Measurements from ENCODE around the gene FYB1. TPM values are rescaled to one million over a fixed set of nuclear protein-coding genes. Genes with fewer than 3 reads are reported as not detected.

The FYB1 gene
- 10.9 TPM for total RNA-seq
- 2.9 TPM for polyA plus RNA-seq

GRCh38 chr5:39219437-39219836, at the start of gene FYB1:
TSS of gene FYB1 (minus strand) at chr5:39219563. CDS start at chr5:39202960, 16,603 bp downstream.
- WGBS, result 80% methylated on average over 4 of the region's 4 CpGs
- DNase-seq (ENCODE audit: extremely low spot score), result no peak
- no peaks in the 10 kb centered on the region for H3K36me3 ChIP-seq (ENCODE audit: insufficient read depth)
- H3K27ac ChIP-seq (ENCODE audit: low read depth), result peak within 1 kb of the TSS; percentile 47
- H3K4me1 ChIP-seq (ENCODE audit: insufficient read depth), result no peaks in the 10 kb centered on the region
- H3K4me3 ChIP-seq (ENCODE audit: low read depth, low read length), result no peak within 1 kb of the TSS

DNA sequence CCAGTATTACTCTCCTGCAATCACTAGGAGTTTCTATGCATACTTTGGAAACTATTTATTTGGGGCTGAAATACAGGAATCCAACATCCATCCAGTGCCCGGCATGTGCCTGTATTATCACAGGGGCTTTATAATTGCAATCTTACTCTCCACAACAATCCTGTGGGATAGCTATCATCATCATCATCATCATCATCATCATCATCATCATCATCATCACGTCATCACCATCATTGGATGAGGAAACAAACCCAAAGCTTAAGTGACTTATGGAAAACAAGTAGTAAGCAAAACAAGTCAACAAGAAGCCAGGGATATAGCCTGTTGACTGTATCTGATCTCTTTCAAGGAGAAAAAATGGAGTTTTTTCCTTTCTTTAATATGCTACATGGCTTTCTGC, 47.8 kb upstream of the FYB1 start:
- DNase-seq (ENCODE audit: extremely low spot score), result no peak
- Histone ChIP-seq H3K4me1 (ENCODE audit: insufficient read depth) (no peaks in the 10 kb centered on the region), H3K36me3 (ENCODE audit: insufficient read depth) (no peaks in the 10 kb centered on the region), H3K4me3 (ENCODE audit: low read depth, low read length) (no peak overlapping the region), H3K27ac (ENCODE audit: low read depth) (no peak overlapping the region)
- 86% methylated on average over 2 of the region's 2 CpGs for WGBS

DNA sequence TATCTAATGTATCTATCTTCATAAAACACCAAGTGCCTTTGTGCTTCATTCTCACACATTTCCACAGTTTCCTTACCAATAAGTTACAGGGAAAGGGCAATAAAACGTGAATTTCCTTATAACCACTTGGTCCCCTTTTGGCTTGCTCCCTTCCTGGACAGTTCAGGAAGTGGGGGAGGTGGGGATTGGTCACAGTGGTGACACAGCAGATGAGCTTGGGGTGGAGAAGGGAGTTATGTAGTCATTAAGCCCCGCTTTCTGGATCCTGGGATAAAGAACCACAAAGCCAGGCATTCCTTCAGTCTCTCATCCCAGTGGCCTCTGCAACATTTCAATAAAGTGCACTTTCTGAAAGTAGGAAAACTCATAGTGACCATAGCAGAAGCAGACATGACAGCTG, 47.1 kb upstream of the FYB1 start:
- Histone ChIP-seq H3K4me1 (ENCODE audit: insufficient read depth) (no peaks in the 10 kb centered on the region), H3K36me3 (ENCODE audit: insufficient read depth) (no peaks in the 10 kb centered on the region), H3K4me3 (ENCODE audit: low read depth, low read length) (no peak overlapping the region), H3K27ac (ENCODE audit: low read depth) (no peak overlapping the region)
- WGBS, result 0% methylated on average over 2 of the region's 2 CpGs
- DNase-seq (ENCODE audit: extremely low spot score), result no peak

DNA sequence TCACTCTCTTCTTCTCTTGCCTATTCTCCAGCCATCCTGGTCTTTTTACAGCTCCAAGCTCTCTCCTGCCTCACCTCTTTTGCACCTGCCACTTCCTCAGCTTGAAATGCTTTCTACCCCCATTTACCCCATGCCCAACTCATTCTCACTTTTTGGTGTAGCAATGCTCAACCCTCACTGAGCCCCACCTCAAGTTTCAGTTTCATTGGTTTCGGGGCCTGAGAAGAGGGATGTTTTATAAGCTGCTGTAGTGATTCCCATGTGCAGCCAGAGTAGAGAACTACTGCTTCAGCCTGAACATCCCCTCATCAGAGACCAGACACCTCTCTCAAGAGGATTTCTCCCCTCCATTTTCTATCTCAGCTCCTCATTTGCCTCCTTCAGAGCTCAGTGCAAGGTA, 45.2 kb upstream of the FYB1 start:
- 89% methylated on average over 1 of the region's 1 CpG for WGBS
- Histone ChIP-seq H3K4me3 (ENCODE audit: low read depth, low read length) (no peak overlapping the region), H3K36me3 (ENCODE audit: insufficient read depth) (no peaks in the 10 kb centered on the region), H3K4me1 (ENCODE audit: insufficient read depth) (no peaks in the 10 kb centered on the region), H3K27ac (ENCODE audit: low read depth) (no peak overlapping the region)
- no peak for DNase-seq (ENCODE audit: extremely low spot score)

GRCh38 chr5:39262981-39263380, 43.6 kb upstream of the FYB1 start:
- Histone ChIP-seq H3K36me3 (ENCODE audit: insufficient read depth) (no peaks in the 10 kb centered on the region), H3K27ac (ENCODE audit: low read depth) (no peak overlapping the region), H3K4me3 (ENCODE audit: low read depth, low read length) (no peak overlapping the region), H3K4me1 (ENCODE audit: insufficient read depth) (no peaks in the 10 kb centered on the region)
- WGBS, result 86% methylated on average over 2 of the region's 2 CpGs
- DNase-seq (ENCODE audit: extremely low spot score), result no peak

- DNase-seq (ENCODE audit: extremely low spot score), result no peak
- Histone ChIP-seq H3K27ac (ENCODE audit: low read depth) (no peak overlapping the region), H3K36me3 (ENCODE audit: insufficient read depth) (no peaks in the 10 kb centered on the region), H3K4me3 (ENCODE audit: low read depth, low read length) (no peak overlapping the region), H3K4me1 (ENCODE audit: insufficient read depth) (no peaks in the 10 kb centered on the region)
Observed at GRCh38 chr5:39260095-39260494, 40.7 kb upstream of the FYB1 start.

DNA sequence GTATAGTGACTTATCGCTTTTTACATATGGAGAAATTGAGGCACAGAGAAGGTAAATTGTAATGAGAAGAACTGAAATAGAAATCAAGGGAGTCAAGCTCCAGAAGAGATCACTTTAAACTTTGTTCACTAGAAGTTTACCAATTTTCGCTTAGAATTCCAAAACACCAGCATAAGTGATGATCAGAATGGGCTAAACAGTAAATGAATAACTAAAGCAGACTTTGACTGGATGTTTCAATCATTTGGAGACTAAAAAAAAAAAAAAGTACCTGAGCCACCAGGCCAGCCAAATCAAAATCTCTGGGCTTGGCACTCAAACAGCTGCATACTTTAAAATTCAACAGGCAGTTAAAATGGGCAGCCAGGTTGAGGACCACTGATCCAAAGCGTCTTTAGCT, 38.2 kb upstream of the FYB1 start:
- H3K27ac ChIP-seq (ENCODE audit: low read depth), result no peak overlapping the region
- no peaks in the 10 kb centered on the region for H3K4me1 ChIP-seq (ENCODE audit: insufficient read depth)
- H3K4me3 ChIP-seq (ENCODE audit: low read depth, low read length), result no peak overlapping the region
- no peaks in the 10 kb centered on the region for H3K36me3 ChIP-seq (ENCODE audit: insufficient read depth)
- DNase-seq (ENCODE audit: extremely low spot score), result no peak
- 95% methylated on average over 3 of the region's 3 CpGs for WGBS

GRCh38 chr5:39256477-39257235, 37.3 kb upstream of the FYB1 start:
- DNase-seq (ENCODE audit: extremely low spot score), result no peak

GRCh38 chr5:39255406-39255805, 36.0 kb upstream of the FYB1 start:
- Histone ChIP-seq H3K4me3 (ENCODE audit: low read depth, low read length) (no peak overlapping the region), H3K36me3 (ENCODE audit: insufficient read depth) (no peaks in the 10 kb centered on the region), H3K27ac (ENCODE audit: low read depth) (no peak overlapping the region), H3K4me1 (ENCODE audit: insufficient read depth) (no peaks in the 10 kb centered on the region)
- 90% methylated on average over 2 of the region's 2 CpGs for WGBS
- no peak for DNase-seq (ENCODE audit: extremely low spot score)

More at GRCh38 chr5:39256477-39257235, 37.3 kb upstream of the FYB1 start:
- no peaks in the 10 kb centered on the region for H3K4me1 ChIP-seq (ENCODE audit: insufficient read depth)
- 60% methylated on average over 4 of the region's 4 CpGs for WGBS
- H3K27ac ChIP-seq (ENCODE audit: low read depth), result no peak overlapping the region
- H3K4me3 ChIP-seq (ENCODE audit: low read depth, low read length), result no peak overlapping the region
- H3K36me3 ChIP-seq (ENCODE audit: insufficient read depth), result no peaks in the 10 kb centered on the region

DNA sequence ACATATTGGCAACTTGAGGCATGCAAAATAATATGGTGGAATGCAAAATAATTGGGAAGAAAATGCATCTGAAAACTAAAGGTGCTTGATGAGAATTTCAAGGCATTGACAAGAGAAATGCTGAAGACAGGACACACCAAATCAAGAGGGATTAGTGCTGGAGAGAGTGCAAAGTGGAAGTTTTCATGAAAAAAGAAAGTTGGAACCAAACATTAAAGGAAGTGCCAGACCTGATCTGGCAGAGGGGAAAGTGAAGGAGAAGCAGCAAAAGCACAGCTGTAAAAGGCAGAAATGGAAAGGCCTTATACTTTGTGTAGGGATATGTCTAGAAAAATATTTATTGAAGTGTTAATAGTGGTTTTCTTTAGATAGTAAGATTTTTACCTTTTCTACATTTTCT, 35.3 kb upstream of the FYB1 start:
- no peak overlapping the region for H3K27ac ChIP-seq (ENCODE audit: low read depth)
- no peak for DNase-seq (ENCODE audit: extremely low spot score)
- H3K36me3 ChIP-seq (ENCODE audit: insufficient read depth), result no peaks in the 10 kb centered on the region
- H3K4me3 ChIP-seq (ENCODE audit: low read depth, low read length), result no peak overlapping the region
- no peaks in the 10 kb centered on the region for H3K4me1 ChIP-seq (ENCODE audit: insufficient read depth)

DNA sequence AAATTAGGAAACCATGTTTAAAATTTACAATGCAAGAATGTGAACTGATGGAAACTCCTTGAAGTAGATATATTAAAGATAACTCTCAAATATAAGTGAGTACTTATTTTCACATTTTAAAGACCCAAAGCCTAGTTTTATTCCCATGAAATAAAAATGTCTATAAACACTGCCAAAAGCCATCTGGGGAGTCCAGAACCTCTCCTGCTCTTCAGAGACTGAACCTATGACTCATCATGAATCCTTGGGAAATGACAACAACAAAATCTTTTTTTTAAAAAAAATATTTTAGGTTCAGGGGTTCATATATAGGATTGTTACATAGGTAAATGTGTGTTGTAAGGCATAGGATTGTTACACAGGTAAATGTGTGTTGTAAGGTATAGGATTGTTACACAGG, 33.8 kb upstream of the FYB1 start:
- H3K4me3 ChIP-seq (ENCODE audit: low read depth, low read length), result no peak overlapping the region
- no peaks in the 10 kb centered on the region for H3K4me1 ChIP-seq (ENCODE audit: insufficient read depth)
- no peaks in the 10 kb centered on the region for H3K36me3 ChIP-seq (ENCODE audit: insufficient read depth)
- DNase-seq (ENCODE audit: extremely low spot score), result no peak
- H3K27ac ChIP-seq (ENCODE audit: low read depth), result no peak overlapping the region

- H3K4me1 ChIP-seq (ENCODE audit: insufficient read depth), result no peaks in the 10 kb centered on the region
- 76% methylated on average over 1 of the region's 1 CpG for WGBS
- no peak overlapping the region for H3K4me3 ChIP-seq (ENCODE audit: low read depth, low read length)
- DNase-seq (ENCODE audit: extremely low spot score), result no peak
- no peak overlapping the region for H3K27ac ChIP-seq (ENCODE audit: low read depth)
- H3K36me3 ChIP-seq (ENCODE audit: insufficient read depth), result no peaks in the 10 kb centered on the region
Observed at GRCh38 chr5:39249564-39250274, 30.4 kb upstream of the FYB1 start.

GRCh38 chr5:39249069-39249468, 29.7 kb upstream of the FYB1 start:
- 90% methylated on average over 1 of the region's 1 CpG for WGBS
- H3K4me1 ChIP-seq (ENCODE audit: insufficient read depth), result no peaks in the 10 kb centered on the region
- no peak overlapping the region for H3K27ac ChIP-seq (ENCODE audit: low read depth)
- no peak for DNase-seq (ENCODE audit: extremely low spot score)
- H3K4me3 ChIP-seq (ENCODE audit: low read depth, low read length), result no peak overlapping the region
- no peaks in the 10 kb centered on the region for H3K36me3 ChIP-seq (ENCODE audit: insufficient read depth)

DNA sequence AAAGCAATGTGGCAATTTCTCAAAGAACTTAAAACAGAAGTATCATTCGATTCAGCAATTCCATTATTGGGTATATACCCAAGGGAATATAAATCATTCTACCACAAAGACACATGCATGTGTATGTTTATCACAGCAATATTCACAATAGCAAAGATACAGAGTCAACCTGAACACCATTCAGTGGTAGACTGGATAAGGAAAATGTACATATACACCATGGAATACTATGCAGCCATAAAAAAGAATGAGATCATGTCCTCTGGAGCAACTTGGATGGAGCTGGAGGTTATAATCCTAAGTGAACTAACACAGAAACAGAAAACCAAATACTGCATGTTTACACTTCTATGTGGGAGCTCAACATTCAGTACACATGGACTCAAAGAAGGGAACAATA, 21.4 kb upstream of the FYB1 start:
- Histone ChIP-seq H3K36me3 (ENCODE audit: insufficient read depth) (no peaks in the 10 kb centered on the region), H3K4me3 (ENCODE audit: low read depth, low read length) (no peak overlapping the region), H3K4me1 (ENCODE audit: insufficient read depth) (no peaks in the 10 kb centered on the region), H3K27ac (ENCODE audit: low read depth) (no peak overlapping the region)
- DNase-seq (ENCODE audit: extremely low spot score), result no peak
- WGBS, result 91% methylated on average over 1 of the region's 1 CpG
